ENCODE data around the gene DYNC2LI1.

GRCh38 chr2:43810452-43810851 lies 36.6 kb downstream of the DYNC2LI1 start:
- TF ChIP-seq CTCF (IDR thresholded peaks at IDR 0.05) = no peak
- no peak for TF ChIP-seq POLR2A (IDR thresholded peaks at IDR 0.05)
- no peak for TF ChIP-seq POLR2AphosphoS5 (IDR thresholded peaks at IDR 0.05; ENCODE audit: insufficient read depth in 1 of 2, low read depth in 1 of 2)
